ENCODE results near the gene CPA1. TPM values are rescaled to one million over a fixed set of nuclear protein-coding genes. Genes with fewer than 3 reads are reported as not detected.

The CPA1 gene
- total and polyA plus RNA-seq, 5 donors from 2014 or later = 0.25 TPM; not detected in 4

DNA sequence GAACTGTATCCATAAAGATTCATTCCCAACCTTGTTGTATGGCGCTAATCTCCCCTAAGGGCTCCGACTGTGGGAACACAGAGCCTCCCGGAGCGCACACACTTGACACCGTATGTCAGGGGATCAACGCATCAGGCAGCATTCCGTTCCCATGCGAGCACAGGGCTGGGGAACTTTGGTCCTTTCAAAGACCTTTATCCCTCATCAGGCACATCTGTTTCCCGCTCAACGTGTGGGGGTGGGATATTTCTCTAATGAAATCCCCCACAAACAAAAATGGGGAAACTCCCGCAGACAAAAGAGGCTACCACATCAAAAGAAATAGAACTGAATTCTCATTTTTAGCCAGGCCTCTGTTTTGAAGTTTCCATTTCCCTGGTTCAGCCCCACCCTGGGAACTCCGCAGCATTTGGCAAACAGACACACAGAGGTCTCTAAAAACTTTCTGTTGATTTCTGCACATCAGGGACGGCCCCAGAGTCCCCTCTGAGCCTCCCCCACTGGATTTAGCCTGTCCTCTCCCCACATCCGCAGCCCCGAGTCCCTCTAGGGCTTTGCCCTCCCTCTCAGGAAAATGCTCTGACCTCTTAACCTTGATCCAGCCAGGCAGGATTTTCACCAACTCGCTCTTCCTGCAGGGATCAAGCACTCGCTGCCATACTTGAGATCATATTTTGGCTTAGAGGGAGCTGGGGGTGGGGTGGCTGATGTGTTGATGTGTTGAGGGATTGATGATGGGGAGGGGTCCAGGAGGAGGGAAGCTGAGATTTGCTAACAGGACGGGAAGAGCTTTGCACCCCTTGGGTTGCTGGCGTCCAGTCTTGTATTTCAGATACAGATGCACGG, 29.1 kb upstream of the CPA1 start:
- Mint-ChIP-seq H3K4me3 (no peak overlapping the region), H3K36me3 (no peaks in the 10 kb centered on the region), H3K27ac (no peak overlapping the region)

DNA sequence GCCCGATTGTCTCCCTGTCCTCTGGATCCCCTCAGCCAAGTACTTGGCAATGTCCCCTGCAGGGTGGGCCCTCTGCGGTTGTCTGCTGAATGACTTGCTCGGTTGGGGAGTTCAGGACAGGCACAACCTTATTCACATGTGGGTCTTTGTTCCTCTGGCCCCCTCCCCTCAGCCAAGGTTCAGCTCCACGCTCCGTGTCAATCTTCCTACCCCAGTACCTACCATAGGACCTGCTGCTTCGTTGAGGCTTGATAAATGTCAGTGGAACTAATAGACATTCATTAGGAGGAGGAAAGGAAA, 28.6 kb upstream of the CPA1 start:
- H3K4me3 Mint-ChIP-seq = no peak overlapping the region
- ATAC-seq (ENCODE audit: low read depth in 2 of 2) (no peak), DNase-seq (no peak)
- Histone ChIP-seq H3K4me3 (ENCODE audit: low read depth, low read length) (no peak overlapping the region), H3K4me1 (ENCODE audit: control insufficient read depth, insufficient read depth, low read length, poor library complexity, severe bottlenecking) (no peaks in the 10 kb centered on the region), H3K27ac (ENCODE audit: insufficient read depth, low read length, poor library complexity, severe bottlenecking) (no peak overlapping the region), H3K27me3 (ENCODE audit: control insufficient read depth, insufficient read depth, low read length) (no peaks in the 10 kb centered on the region), H3K9me3 (ENCODE audit: control insufficient read depth in 2 of 2, low read length in 2 of 2) (no peaks in the 10 kb centered on the region), H3K36me3 (ENCODE audit: control insufficient read depth, insufficient read depth, low read length) (no peaks in the 10 kb centered on the region)
- H3K27me3 Mint-ChIP-seq = peaks cover 9% of the 10 kb centered on the region
- H3K9me3 Mint-ChIP-seq = peaks cover 0 to 4% (median 0%) of the 10 kb centered on the region in 7 donors
- peak overlapping the region in 1 of 3 donors; percentile 32 for H3K27ac Mint-ChIP-seq
- peaks cover 0 to 7% (median 5%) of the 10 kb centered on the region in 4 donors for H3K4me1 Mint-ChIP-seq
- peaks cover 2% of the 10 kb centered on the region for H3K36me3 Mint-ChIP-seq

More for the DNA sequence above, 29.1 kb upstream of the CPA1 start:
- H3K36me3 ChIP-seq (ENCODE audit: control insufficient read depth, insufficient read depth, low read length) = no peaks in the 10 kb centered on the region
- no peak overlapping the region for H3K4me3 ChIP-seq (ENCODE audit: low read depth, low read length)
- Mint-ChIP-seq H3K9me3 (peaks cover 0 to 4% (median 0%) of the 10 kb centered on the region in 7 donors), H3K4me1 (peaks cover 0 to 7% (median 5%) of the 10 kb centered on the region in 4 donors), H3K27me3 (peaks cover 9% of the 10 kb centered on the region)
- H3K4me1 ChIP-seq (ENCODE audit: control insufficient read depth, insufficient read depth, low read length, poor library complexity, severe bottlenecking) = no peaks in the 10 kb centered on the region
- DNase-seq = no peak
- H3K9me3 ChIP-seq (ENCODE audit: control insufficient read depth in 2 of 2, low read length in 2 of 2) = no peaks in the 10 kb centered on the region
- no peak for ATAC-seq (ENCODE audit: low read depth in 2 of 2)
- no peaks in the 10 kb centered on the region for H3K27me3 ChIP-seq (ENCODE audit: control insufficient read depth, insufficient read depth, low read length)
- no peak overlapping the region for H3K27ac ChIP-seq (ENCODE audit: insufficient read depth, low read length, poor library complexity, severe bottlenecking)

DNA sequence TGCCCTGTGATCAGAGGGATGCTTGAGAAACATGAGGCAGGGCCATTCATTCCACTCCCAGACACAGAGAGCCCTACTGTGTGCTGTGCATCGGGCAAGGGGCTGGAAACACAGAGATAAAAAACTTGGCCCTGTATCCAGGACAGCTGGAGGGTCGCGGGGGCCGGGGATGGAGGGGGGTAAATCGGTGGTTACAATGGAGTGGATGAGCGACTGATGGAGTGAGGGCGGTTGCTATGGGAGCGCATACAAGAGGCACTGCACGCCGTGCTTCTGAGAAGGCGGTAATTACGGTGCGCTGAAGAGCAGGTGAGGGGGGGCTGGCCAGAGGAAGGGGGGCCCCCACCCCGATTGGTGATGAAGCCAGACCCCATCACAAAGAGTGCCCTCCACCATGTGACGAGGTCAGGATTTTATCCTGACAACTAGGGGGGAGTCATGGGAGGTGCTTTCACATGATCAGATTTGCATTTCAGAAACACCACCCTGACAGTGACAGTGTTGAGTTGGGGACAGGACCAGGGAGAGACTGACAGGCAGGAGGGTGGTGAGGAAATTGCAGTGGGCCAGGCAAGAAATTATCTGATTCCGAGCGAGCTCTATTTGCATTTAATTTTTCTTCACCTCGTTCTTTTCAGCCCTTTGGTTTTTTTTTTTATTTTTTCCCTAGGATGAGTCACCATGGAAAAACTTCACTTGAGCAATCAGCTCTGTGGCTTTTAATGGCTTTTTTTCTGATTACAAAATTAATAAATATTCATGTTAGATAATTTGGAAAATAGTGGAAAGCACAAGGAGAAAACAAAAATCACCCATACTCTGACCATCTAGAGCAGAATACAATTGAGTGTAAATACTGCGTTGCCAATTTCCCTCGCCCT, 27.9 kb upstream of the CPA1 start:
- Mint-ChIP-seq H3K27ac (peak overlapping the region in 1 of 3 donors; percentile 32), H3K4me1 (peaks cover 0 to 7% (median 5%) of the 10 kb centered on the region in 4 donors), H3K27me3 (peaks cover 9% of the 10 kb centered on the region), H3K36me3 (peaks cover 3% of the 10 kb centered on the region), H3K9me3 (peaks cover 0 to 4% (median 0%) of the 10 kb centered on the region in 7 donors), H3K4me3 (no peak overlapping the region)
- ATAC-seq (ENCODE audit: low read depth in 2 of 2) (no peak), DNase-seq (no peak)
- H3K4me1 ChIP-seq (ENCODE audit: control insufficient read depth, insufficient read depth, low read length, poor library complexity, severe bottlenecking) = no peaks in the 10 kb centered on the region
- no peaks in the 10 kb centered on the region for H3K27me3 ChIP-seq (ENCODE audit: control insufficient read depth, insufficient read depth, low read length)
- H3K27ac ChIP-seq (ENCODE audit: insufficient read depth, low read length, poor library complexity, severe bottlenecking) = no peak overlapping the region
- H3K4me3 ChIP-seq (ENCODE audit: low read depth, low read length) = no peak overlapping the region
- no peaks in the 10 kb centered on the region for H3K9me3 ChIP-seq (ENCODE audit: control insufficient read depth in 2 of 2, low read length in 2 of 2)
- no peaks in the 10 kb centered on the region for H3K36me3 ChIP-seq (ENCODE audit: control insufficient read depth, insufficient read depth, low read length)

DNA sequence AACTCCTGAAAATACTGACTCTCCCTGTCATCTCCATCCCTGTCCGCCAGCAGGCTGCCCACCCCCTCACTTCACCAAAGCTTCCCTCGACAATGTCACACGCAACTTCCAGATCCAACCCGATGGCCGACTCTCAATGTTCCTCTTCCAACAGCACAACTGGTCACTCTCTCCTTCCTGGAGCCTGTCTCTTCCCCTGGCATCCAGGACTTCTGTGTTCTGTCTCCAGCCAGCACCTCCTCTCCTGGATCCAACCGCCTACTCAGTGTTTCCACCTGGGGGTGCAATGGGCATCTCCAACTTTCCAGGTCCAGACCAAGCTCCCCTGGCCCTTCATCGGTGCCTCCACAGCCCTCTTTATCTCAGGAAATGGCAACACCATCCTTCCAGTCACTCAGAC, 27.1 kb upstream of the CPA1 start:
- DNase-seq (no peak), ATAC-seq (ENCODE audit: low read depth in 2 of 2) (no peak)
- H3K27ac ChIP-seq (ENCODE audit: insufficient read depth, low read length, poor library complexity, severe bottlenecking) = no peak overlapping the region
- no peaks in the 10 kb centered on the region for H3K36me3 ChIP-seq (ENCODE audit: control insufficient read depth, insufficient read depth, low read length)
- no peak overlapping the region for H3K4me3 Mint-ChIP-seq
- no peaks in the 10 kb centered on the region for H3K4me1 ChIP-seq (ENCODE audit: control insufficient read depth, insufficient read depth, low read length, poor library complexity, severe bottlenecking)
- H3K9me3 Mint-ChIP-seq = peaks cover 0 to 2% (median 0%) of the 10 kb centered on the region in 7 donors
- H3K27me3 ChIP-seq (ENCODE audit: control insufficient read depth, insufficient read depth, low read length) = no peaks in the 10 kb centered on the region
- H3K4me3 ChIP-seq (ENCODE audit: low read depth, low read length) = no peak overlapping the region
- H3K9me3 ChIP-seq (ENCODE audit: control insufficient read depth in 2 of 2, low read length in 2 of 2) = no peaks in the 10 kb centered on the region
- H3K36me3 Mint-ChIP-seq = peaks cover 3% of the 10 kb centered on the region
- peaks cover 5% of the 10 kb centered on the region for H3K27me3 Mint-ChIP-seq
- peaks cover 0 to 7% (median 5%) of the 10 kb centered on the region in 4 donors for H3K4me1 Mint-ChIP-seq
- no peak overlapping the region for H3K27ac Mint-ChIP-seq

DNA sequence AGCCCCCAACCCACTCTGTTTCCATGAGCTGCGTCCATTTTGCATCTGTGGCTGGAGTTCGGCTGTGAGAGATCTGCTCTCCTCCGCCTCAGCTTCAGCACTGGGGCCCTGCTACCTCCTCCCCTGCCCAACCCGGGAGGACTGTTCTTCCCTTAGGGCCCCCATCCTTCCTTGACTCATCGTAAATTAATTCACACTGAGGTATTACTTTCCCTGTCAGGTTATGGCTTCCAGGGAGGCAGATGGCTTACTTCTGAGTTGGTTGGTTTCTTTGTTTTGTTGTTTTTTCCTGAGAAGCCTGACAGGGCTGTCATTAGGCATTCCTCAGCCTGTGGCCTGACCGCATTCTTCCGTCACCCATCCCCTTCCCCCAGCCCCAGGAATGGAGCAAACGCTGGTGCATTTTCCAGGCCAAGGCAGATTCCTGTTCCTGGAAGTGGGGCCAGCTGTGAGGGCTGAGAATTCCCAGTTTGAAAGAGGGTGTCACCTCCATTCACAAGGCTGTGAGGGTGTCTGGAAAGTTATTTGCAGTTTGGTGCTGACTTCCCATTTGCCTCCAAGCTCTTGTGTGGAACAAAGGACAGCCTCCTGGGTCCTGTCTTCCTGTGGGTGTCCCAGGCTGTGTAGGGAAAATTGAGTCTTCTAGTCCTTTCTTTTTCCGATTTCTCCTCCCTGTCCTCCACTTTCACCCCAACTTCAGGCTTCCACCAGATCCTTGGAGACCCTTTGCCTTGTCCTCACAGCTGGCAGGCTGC, 24.0 kb upstream of the CPA1 start:
- no peak overlapping the region for H3K27ac Mint-ChIP-seq
- H3K36me3 ChIP-seq (ENCODE audit: control insufficient read depth, insufficient read depth, low read length) = no peaks in the 10 kb centered on the region
- H3K4me1 Mint-ChIP-seq = peaks cover 0 to 7% (median 5%) of the 10 kb centered on the region in 4 donors
- H3K4me3 ChIP-seq (ENCODE audit: low read depth, low read length) = no peak overlapping the region
- H3K27me3 ChIP-seq (ENCODE audit: control insufficient read depth, insufficient read depth, low read length) = no peaks in the 10 kb centered on the region
- H3K9me3 ChIP-seq (ENCODE audit: control insufficient read depth in 2 of 2, low read length in 2 of 2) = peaks cover 0 to 5% of the 10 kb centered on the region in 2 experiments
- H3K36me3 Mint-ChIP-seq = peaks cover 7% of the 10 kb centered on the region
- H3K4me1 ChIP-seq (ENCODE audit: control insufficient read depth, insufficient read depth, low read length, poor library complexity, severe bottlenecking) = no peaks in the 10 kb centered on the region
- H3K9me3 Mint-ChIP-seq = peaks cover 0 to 13% (median 3%) of the 10 kb centered on the region in 7 donors
- no peak for DNase-seq
- peaks cover 5% of the 10 kb centered on the region for H3K27me3 Mint-ChIP-seq
- H3K4me3 Mint-ChIP-seq = no peak overlapping the region
- no peak for ATAC-seq (ENCODE audit: low read depth in 2 of 2)
- H3K27ac ChIP-seq (ENCODE audit: insufficient read depth, low read length, poor library complexity, severe bottlenecking) = no peak overlapping the region

DNA sequence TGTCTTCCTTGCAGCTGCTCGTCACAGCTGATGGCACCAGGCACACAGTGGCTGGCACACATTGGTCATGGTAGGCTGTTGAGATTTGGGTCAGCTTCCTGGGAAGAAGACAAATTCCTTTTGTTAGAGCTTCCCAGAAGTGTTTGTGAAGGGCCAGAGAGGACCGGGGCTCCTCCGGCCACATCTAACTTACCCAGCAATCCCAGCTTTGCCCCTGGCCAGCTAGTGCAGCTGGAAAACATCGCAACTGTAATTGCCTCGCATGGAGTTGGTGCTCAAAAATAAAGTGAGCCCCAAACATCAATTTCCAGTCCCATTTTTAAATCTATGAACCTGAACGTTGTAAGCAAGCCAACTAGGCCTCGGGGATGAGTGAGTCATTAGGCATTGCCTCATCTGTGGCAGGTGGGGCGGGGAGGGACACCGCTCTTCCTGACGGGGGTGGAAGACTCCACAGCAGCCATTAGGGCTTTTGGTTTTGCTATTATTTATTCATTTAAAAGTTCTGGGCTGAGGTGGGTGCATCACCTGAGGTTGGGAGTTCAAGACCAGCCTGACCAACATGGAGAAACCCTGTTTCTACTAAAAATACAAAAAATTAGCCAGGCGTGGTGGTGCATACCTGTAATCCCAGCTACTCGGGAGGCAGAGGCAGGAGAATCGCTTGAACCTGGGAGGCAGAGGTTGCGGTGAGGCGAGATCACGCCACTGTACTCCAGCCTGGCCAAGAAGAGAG, 23.2 kb upstream of the CPA1 start:
- Histone ChIP-seq H3K36me3 (ENCODE audit: control insufficient read depth, insufficient read depth, low read length) (no peaks in the 10 kb centered on the region), H3K27ac (ENCODE audit: insufficient read depth, low read length, poor library complexity, severe bottlenecking) (no peak overlapping the region), H3K9me3 (ENCODE audit: control insufficient read depth in 2 of 2, low read length in 2 of 2) (peaks cover 0 to 5% of the 10 kb centered on the region in 2 experiments), H3K4me3 (ENCODE audit: low read depth, low read length) (no peak overlapping the region), H3K4me1 (ENCODE audit: control insufficient read depth, insufficient read depth, low read length, poor library complexity, severe bottlenecking) (no peaks in the 10 kb centered on the region), H3K27me3 (ENCODE audit: control insufficient read depth, insufficient read depth, low read length) (no peaks in the 10 kb centered on the region)
- H3K4me3 Mint-ChIP-seq = no peak overlapping the region
- peaks cover 0 to 13% (median 3%) of the 10 kb centered on the region in 7 donors for H3K9me3 Mint-ChIP-seq
- H3K4me1 Mint-ChIP-seq = peaks cover 0 to 7% (median 4%) of the 10 kb centered on the region in 4 donors
- DNase-seq (no peak), ATAC-seq (ENCODE audit: low read depth in 2 of 2) (no peak)
- H3K27me3 Mint-ChIP-seq = peaks cover 5% of the 10 kb centered on the region
- H3K36me3 Mint-ChIP-seq = peaks cover 7% of the 10 kb centered on the region
- no peak overlapping the region for H3K27ac Mint-ChIP-seq

DNA sequence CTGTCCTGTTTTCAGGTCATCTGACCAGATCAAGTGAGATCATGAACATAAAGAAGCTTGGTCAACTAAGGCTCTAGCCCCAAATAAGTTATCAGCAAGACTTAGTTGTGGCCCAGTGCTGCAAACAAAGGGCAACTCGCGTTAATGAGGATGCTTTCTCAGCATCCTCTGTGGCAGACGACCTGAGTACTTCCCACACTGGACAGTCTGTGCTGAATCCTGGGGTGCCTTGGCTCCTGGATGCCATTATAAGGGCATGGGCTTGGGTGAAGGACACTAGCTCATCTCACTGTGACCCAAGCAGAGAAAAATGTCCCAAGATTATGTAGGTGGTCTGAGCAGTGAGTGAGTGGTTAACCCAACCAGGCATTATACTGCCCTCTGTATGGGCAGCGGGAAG, 21.8 kb upstream of the CPA1 start:
- Mint-ChIP-seq H3K9me3 (peaks cover 0 to 13% (median 3%) of the 10 kb centered on the region in 7 donors), H3K36me3 (peaks cover 7% of the 10 kb centered on the region), H3K27ac (no peak overlapping the region), H3K4me3 (no peak overlapping the region), H3K4me1 (peaks cover 0 to 4% (median 3%) of the 10 kb centered on the region in 4 donors), H3K27me3 (peaks cover 3% of the 10 kb centered on the region)
- Histone ChIP-seq H3K4me1 (ENCODE audit: control insufficient read depth, insufficient read depth, low read length, poor library complexity, severe bottlenecking) (no peaks in the 10 kb centered on the region), H3K27ac (ENCODE audit: insufficient read depth, low read length, poor library complexity, severe bottlenecking) (no peak overlapping the region), H3K4me3 (ENCODE audit: low read depth, low read length) (no peak overlapping the region), H3K9me3 (ENCODE audit: control insufficient read depth in 2 of 2, low read length in 2 of 2) (peaks cover 0 to 5% of the 10 kb centered on the region in 2 experiments), H3K36me3 (ENCODE audit: control insufficient read depth, insufficient read depth, low read length) (no peaks in the 10 kb centered on the region), H3K27me3 (ENCODE audit: control insufficient read depth, insufficient read depth, low read length) (no peaks in the 10 kb centered on the region)
- ATAC-seq (ENCODE audit: low read depth in 2 of 2) = no peak
- no peak for DNase-seq
